Spinal cord (tissue), 10 donors: ENCODE results near the gene YBEY. TPM values are rescaled to one million over a fixed set of nuclear protein-coding genes. Genes with fewer than 3 reads are reported as not detected.

Experiments used
- DNase-seq, 6 donors: peaks; one replicate each; pipeline versions ENCODE4 v3.0.0 to v3.0.0-alpha.2; 2013 to 2015; ENCODE audit warnings: low spot score in 6 of 6, low read depth in 4 of 6
- H3K27ac ChIP-seq: one replicate; pipeline ENCODE4 v1.5.1; 2013; ENCODE audit warnings: low read depth, low read length, control low read depth
- H3K27me3 ChIP-seq: one replicate; pipeline ENCODE4 v1.6.1; 2013; ENCODE audit warnings: low read length; ENCODE audit not compliant: control insufficient read depth, insufficient read depth
- H3K36me3 ChIP-seq: one replicate; pipeline ENCODE4 v1.6.1; 2013; ENCODE audit warnings: low read length; ENCODE audit not compliant: control insufficient read depth, insufficient read depth
- H3K4me1 ChIP-seq: one replicate; pipeline ENCODE4 v1.6.1; 2013; ENCODE audit warnings: low read length; ENCODE audit not compliant: control insufficient read depth, insufficient read depth
- H3K4me3 ChIP-seq: one replicate; pipeline ENCODE4 v1.5.1; 2013; ENCODE audit warnings: low read depth, low read length, control low read depth
- H3K9me3 ChIP-seq: one replicate; pipeline ENCODE4 v1.6.1; 2013; ENCODE audit warnings: low read length; ENCODE audit not compliant: control insufficient read depth, insufficient read depth
- WGBS: methylation state at CpG from one replicate; pipeline ENCODE4 v1.1.5; 2013; ENCODE audit warnings: missing lambda C conversion rate; ENCODE audit not compliant: insufficient coverage; 5-methylcytosine and 5-hydroxymethylcytosine counted together
- polyA plus RNA-seq, 2 donors: library from polyadenylated mRNA; unstranded; fragments of 120-200 nt; gene quantifications; one replicate each; pipeline ENCODE4 v1.2.1, GENCODE V29; 2013; ENCODE audit not compliant: insufficient read length in 2 of 2
- total RNA-seq, 2 donors: library from RNA; depleted of rRNA in 1 of 2; stranded (reverse); fragments of 120-200 nt in 1 of 2; fragments of >200 nt in 1 of 2; gene quantifications; one replicate each; pipeline versions ENCODE4 v1.2.3 to v1.2.4, GENCODE V29; 2013 to 2014
- donor health status: healthy.

Gene YBEY
- total and polyA plus RNA-seq, 4 donors: 11.5 to 22.8 (median 20.3) TPM

GRCh38 chr21:46311568-46311967 lies 25.4 kb downstream of the YBEY start:
- Histone ChIP-seq H3K4me3 (no peak overlapping the region), H3K27ac (no peak overlapping the region), H3K36me3 (peaks cover 51% of the 10 kb centered on the region), H3K4me1 (no peaks in the 10 kb centered on the region), H3K9me3 (no peaks in the 10 kb centered on the region), H3K27me3 (no peaks in the 10 kb centered on the region)
- no peak for DNase-seq

GRCh38 chr21:46312949-46313348 lies 26.8 kb downstream of the YBEY start:
- Histone ChIP-seq H3K27ac (no peak overlapping the region), H3K4me1 (no peaks in the 10 kb centered on the region), H3K36me3 (peaks cover 65% of the 10 kb centered on the region), H3K4me3 (no peak overlapping the region), H3K27me3 (no peaks in the 10 kb centered on the region), H3K9me3 (no peaks in the 10 kb centered on the region)
- WGBS: 100% methylated on average over 4 of the region's 5 CpGs
- DNase-seq: no peak

GRCh38 chr21:46314441-46315020 lies 28.4 kb downstream of the YBEY start:
- Histone ChIP-seq H3K27me3 (no peaks in the 10 kb centered on the region), H3K9me3 (no peaks in the 10 kb centered on the region), H3K27ac (no peak overlapping the region), H3K36me3 (peaks cover 69% of the 10 kb centered on the region), H3K4me1 (no peaks in the 10 kb centered on the region), H3K4me3 (no peak overlapping the region)
- DNase-seq: no peak
- WGBS: 90% methylated on average over 21 of the region's 22 CpGs

- no peak overlapping the region for H3K4me3 ChIP-seq
- H3K9me3 ChIP-seq: no peaks in the 10 kb centered on the region
- no peak overlapping the region for H3K27ac ChIP-seq
- no peaks in the 10 kb centered on the region for H3K27me3 ChIP-seq
- DNase-seq: no peak
- H3K36me3 ChIP-seq: peaks cover 60% of the 10 kb centered on the region
- WGBS: 95% methylated on average over 13 of the region's 14 CpGs
- H3K4me1 ChIP-seq: peaks cover under 1% of the 10 kb centered on the region
Observed at GRCh38 chr21:46316708-46317324, 30.7 kb downstream of the YBEY start.

- no peak overlapping the region for H3K27ac ChIP-seq
Observed at GRCh38 chr21:46317710-46318463, 31.7 kb downstream of the YBEY start.

GRCh38 chr21:46318464-46318845 lies 32.3 kb downstream of the YBEY start:
- Histone ChIP-seq H3K36me3 (peaks cover 52% of the 10 kb centered on the region), H3K27ac (no peak overlapping the region), H3K4me1 (peaks cover 17% of the 10 kb centered on the region), H3K4me3 (no peak overlapping the region), H3K9me3 (no peaks in the 10 kb centered on the region), H3K27me3 (no peaks in the 10 kb centered on the region)
- DNase-seq: no peak
- WGBS: 100% methylated on average over 2 of the region's 4 CpGs

More at GRCh38 chr21:46317710-46318463, 31.7 kb downstream of the YBEY start:
- 71% methylated on average over 19 of the region's 20 CpGs for WGBS
- H3K36me3 ChIP-seq: peaks cover 57% of the 10 kb centered on the region
- no peaks in the 10 kb centered on the region for H3K27me3 ChIP-seq
- H3K4me3 ChIP-seq: no peak overlapping the region
- DNase-seq: no peak
- no peaks in the 10 kb centered on the region for H3K9me3 ChIP-seq
- H3K4me1 ChIP-seq: peaks cover 12% of the 10 kb centered on the region

GRCh38 chr21:46319186-46319585 lies 33.0 kb downstream of the YBEY start:
- H3K27me3 ChIP-seq: no peaks in the 10 kb centered on the region
- H3K4me1 ChIP-seq: peaks cover 17% of the 10 kb centered on the region
- H3K9me3 ChIP-seq: no peaks in the 10 kb centered on the region
- H3K4me3 ChIP-seq: no peak overlapping the region
- WGBS: 94% methylated on average over 6 of the region's 7 CpGs
- peaks cover 45% of the 10 kb centered on the region for H3K36me3 ChIP-seq
- DNase-seq: no peak
- H3K27ac ChIP-seq: no peak overlapping the region

GRCh38 chr21:46320331-46320801 lies 34.2 kb downstream of the YBEY start:
- Histone ChIP-seq H3K4me1 (peaks cover 22% of the 10 kb centered on the region), H3K9me3 (no peaks in the 10 kb centered on the region), H3K36me3 (peaks cover 35% of the 10 kb centered on the region), H3K27ac (no peak overlapping the region), H3K4me3 (no peak overlapping the region), H3K27me3 (no peaks in the 10 kb centered on the region)
- 75% methylated on average over 3 of the region's 4 CpGs for WGBS
- no peak for DNase-seq

- peaks cover 29% of the 10 kb centered on the region for H3K4me1 ChIP-seq
- H3K9me3 ChIP-seq: no peaks in the 10 kb centered on the region
- peaks cover 18% of the 10 kb centered on the region for H3K36me3 ChIP-seq
- DNase-seq: no peak
- peak overlapping the region; percentile 60 for H3K4me3 ChIP-seq
- under 1% methylated on average over 46 of the region's 50 CpGs for WGBS
- peak overlapping the region; percentile 17 for H3K27ac ChIP-seq
- H3K27me3 ChIP-seq: no peaks in the 10 kb centered on the region
Observed at GRCh38 chr21:46322351-46323226, 36.4 kb downstream of the YBEY start.
